Measurements from ENCODE around the gene SOBP. TPM values are rescaled to one million over a fixed set of nuclear protein-coding genes. Genes with fewer than 3 reads are reported as not detected.
"Not testable (repeated sequence)": the region's sequence is repeated elsewhere in the genome, so short reads cannot be mapped to it uniquely, and the experiment has no call there.

SOBP gene
- total RNA-seq, 1 donor from 2014 or later: 1.2 TPM

- Histone ChIP-seq H3K27me3 (ENCODE audit: control insufficient read depth, insufficient read depth, low read length) (no peaks in the 10 kb centered on the region), H3K36me3 (ENCODE audit: control insufficient read depth, insufficient read depth, low read length) (no peaks in the 10 kb centered on the region), H3K4me3 (ENCODE audit: low read depth, low read length) (no peak overlapping the region)
- DNase-seq (ENCODE audit: low read depth): no peak
- TF ChIP-seq, protein P1, sequence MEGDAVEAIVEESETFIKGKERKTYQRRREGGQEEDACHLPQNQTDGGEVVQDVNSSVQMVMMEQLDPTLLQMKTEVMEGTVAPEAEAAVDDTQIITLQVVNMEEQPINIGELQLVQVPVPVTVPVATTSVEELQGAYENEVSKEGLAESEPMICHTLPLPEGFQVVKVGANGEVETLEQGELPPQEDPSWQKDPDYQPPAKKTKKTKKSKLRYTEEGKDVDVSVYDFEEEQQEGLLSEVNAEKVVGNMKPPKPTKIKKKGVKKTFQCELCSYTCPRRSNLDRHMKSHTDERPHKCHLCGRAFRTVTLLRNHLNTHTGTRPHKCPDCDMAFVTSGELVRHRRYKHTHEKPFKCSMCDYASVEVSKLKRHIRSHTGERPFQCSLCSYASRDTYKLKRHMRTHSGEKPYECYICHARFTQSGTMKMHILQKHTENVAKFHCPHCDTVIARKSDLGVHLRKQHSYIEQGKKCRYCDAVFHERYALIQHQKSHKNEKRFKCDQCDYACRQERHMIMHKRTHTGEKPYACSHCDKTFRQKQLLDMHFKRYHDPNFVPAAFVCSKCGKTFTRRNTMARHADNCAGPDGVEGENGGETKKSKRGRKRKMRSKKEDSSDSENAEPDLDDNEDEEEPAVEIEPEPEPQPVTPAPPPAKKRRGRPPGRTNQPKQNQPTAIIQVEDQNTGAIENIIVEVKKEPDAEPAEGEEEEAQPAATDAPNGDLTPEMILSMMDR (IDR thresholded peaks at IDR 0.05; ENCODE audit: insufficient read depth, low read length, poor library complexity, severe bottlenecking): no peak
These were observed 21.6 kb downstream of the SOBP start for GRCh38 chr6:107511511-107511993.

DNA sequence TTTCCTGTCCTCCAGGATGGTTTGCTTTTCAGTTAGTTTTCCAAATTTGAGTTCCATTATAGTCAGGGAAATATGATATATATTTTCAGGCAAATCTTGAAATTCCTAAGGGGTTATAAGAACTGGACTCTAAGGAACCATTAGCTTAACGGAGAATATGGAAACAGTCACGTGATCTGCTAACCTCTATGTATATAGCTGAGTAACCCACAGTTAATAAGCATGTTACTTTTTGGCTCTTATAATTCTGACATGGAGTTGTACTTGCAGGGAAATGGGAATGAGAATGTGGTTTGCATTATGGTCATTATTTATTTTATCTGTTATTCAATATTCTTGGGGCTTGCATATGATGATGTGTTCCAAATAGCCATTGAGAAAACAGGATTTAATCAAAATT is 23.3 kb downstream of the SOBP start:
- no peak for DNase-seq (ENCODE audit: low read depth)
- Histone ChIP-seq H3K4me3 (ENCODE audit: low read depth, low read length) (no peak overlapping the region), H3K36me3 (ENCODE audit: control insufficient read depth, insufficient read depth, low read length) (no peaks in the 10 kb centered on the region), H3K27me3 (ENCODE audit: control insufficient read depth, insufficient read depth, low read length) (no peaks in the 10 kb centered on the region)
- TF ChIP-seq, protein P1 (IDR thresholded peaks at IDR 0.05; ENCODE audit: insufficient read depth, low read length, poor library complexity, severe bottlenecking): no peak

DNA sequence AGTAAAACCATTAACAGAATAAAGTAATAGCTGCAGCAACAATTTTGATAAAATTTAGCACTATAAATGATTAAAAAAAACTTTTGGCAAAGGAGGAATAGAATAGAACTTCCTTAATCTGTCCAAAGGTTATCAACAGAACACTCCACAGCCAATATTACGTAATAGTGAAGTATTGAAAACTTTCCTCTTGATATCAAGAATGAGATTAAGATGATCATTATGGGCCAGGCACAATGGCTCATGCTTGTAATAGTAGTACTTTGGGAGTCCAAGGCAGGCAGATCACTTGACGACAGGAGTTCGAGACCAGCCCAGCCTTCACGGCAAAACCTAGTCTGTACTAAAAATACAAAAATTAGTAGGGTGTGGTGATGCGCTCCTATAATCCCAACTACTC is 26.0 kb downstream of the SOBP start:
- no peak overlapping the region for H3K4me3 ChIP-seq (ENCODE audit: low read depth, low read length)
- TF ChIP-seq, protein P1 (IDR thresholded peaks at IDR 0.05; ENCODE audit: insufficient read depth, low read length, poor library complexity, severe bottlenecking): no peak
- H3K36me3 ChIP-seq (ENCODE audit: control insufficient read depth, insufficient read depth, low read length): no peaks in the 10 kb centered on the region
- no peaks in the 10 kb centered on the region for H3K27me3 ChIP-seq (ENCODE audit: control insufficient read depth, insufficient read depth, low read length)
- no peak for DNase-seq (ENCODE audit: low read depth)

DNA sequence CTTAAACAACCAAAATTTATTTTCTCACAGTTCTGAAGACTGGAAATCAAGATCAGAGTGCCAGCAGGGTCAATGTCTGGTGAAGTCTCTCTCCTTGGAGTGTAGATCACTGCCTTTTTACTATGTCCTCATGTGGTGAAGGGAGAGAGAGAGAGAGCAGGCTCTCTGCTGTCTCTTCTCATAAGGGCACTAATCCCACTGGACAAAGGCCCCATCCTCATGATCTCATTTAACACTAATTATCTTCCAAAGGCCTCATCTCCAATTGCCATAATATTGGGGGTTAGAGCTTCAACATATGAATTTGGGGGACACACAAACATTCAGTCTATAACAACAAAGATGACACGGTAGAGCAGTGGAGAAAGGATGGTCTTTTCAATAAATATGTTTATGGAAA is 27.4 kb downstream of the SOBP start:
- Histone ChIP-seq H3K27me3 (ENCODE audit: control insufficient read depth, insufficient read depth, low read length) (no peaks in the 10 kb centered on the region), H3K4me3 (ENCODE audit: low read depth, low read length) (no peak overlapping the region), H3K36me3 (ENCODE audit: control insufficient read depth, insufficient read depth, low read length) (no peaks in the 10 kb centered on the region)
- no peak for DNase-seq (ENCODE audit: low read depth)
- TF ChIP-seq, protein P1 (IDR thresholded peaks at IDR 0.05; ENCODE audit: insufficient read depth, low read length, poor library complexity, severe bottlenecking): no peak

- H3K36me3 ChIP-seq (ENCODE audit: control insufficient read depth, insufficient read depth, low read length); H3K27me3 ChIP-seq (ENCODE audit: control insufficient read depth, insufficient read depth, low read length); H3K4me3 ChIP-seq (ENCODE audit: low read depth, low read length); DNase-seq (ENCODE audit: low read depth): not testable (repeated sequence)
These were observed 29.3 kb downstream of the SOBP start for GRCh38 chr6:107519224-107519623.

GRCh38 chr6:107520706-107521105 is 30.8 kb downstream of the SOBP start:
- not testable (repeated sequence) for H3K27me3 ChIP-seq (ENCODE audit: control insufficient read depth, insufficient read depth, low read length); H3K36me3 ChIP-seq (ENCODE audit: control insufficient read depth, insufficient read depth, low read length); DNase-seq (ENCODE audit: low read depth); H3K4me3 ChIP-seq (ENCODE audit: low read depth, low read length)

DNA sequence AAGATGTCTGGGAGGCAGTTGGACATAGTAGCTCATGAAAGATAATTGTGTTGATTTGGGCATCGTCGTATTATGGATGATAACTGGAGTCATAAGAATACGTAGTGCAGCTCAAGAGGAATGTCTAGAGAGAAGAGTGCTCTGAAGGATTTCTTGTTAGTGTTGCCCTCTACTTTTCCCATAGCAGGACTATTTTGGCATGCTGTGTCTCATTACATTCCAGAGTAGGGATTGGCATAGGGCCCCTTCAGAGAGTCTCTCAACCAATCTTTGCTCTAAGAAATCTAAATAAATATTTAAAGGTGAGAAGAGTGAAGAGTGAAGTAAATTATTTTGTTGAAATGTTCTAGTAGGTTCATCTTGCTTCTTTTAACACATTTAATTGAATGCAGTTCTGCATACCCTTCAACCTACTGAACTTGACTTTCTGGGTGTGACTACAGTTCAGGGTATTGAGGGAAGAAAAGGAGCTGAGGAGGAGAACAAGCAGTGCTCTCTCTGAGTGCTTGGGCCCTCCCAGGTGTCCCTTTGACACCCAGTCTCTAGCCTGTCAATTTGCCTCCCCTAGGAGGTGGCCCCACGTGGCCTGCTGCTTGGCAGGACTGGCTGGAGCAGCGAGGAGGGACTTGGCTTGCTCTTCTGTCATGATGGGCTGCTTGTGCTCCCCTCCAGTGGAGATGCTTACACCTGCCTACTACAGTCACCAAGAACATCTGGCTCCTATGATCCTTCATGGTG is 33.3 kb downstream of the SOBP start:
- Histone ChIP-seq H3K27me3 (ENCODE audit: control insufficient read depth, insufficient read depth, low read length) (no peaks in the 10 kb centered on the region), H3K36me3 (ENCODE audit: control insufficient read depth, insufficient read depth, low read length) (no peaks in the 10 kb centered on the region), H3K4me3 (ENCODE audit: low read depth, low read length) (no peak overlapping the region)
- TF ChIP-seq, protein P1 (IDR thresholded peaks at IDR 0.05; ENCODE audit: insufficient read depth, low read length, poor library complexity, severe bottlenecking): no peak
- DNase-seq (ENCODE audit: low read depth): no peak

All from kidney epithelial cell (primary cell).